Activated CD4-positive, alpha-beta T cell treated with anti-CD3 and anti-CD28 coated beads, Interleukin-2, amount 10 ng/mL, durations not matched to agents 7 days and 5 days (primary cell): ENCODE data around the gene TRPM3. TPM values are rescaled to one million over a fixed set of nuclear protein-coding genes. Genes with fewer than 3 reads are reported as not detected.

Experiments used
- CTCF ChIA-PET: fragments of 350-600 bp; sonication (Branson Sonifier 250); formaldehyde crosslinking; loops from one replicate; lab custom pipeline; 2021; ENCODE audit warnings: antibody characterized with exemption; lab: Charles Lee
- POLR2A ChIA-PET: fragments of 350-600 bp; sonication (Branson Sonifier 250); formaldehyde crosslinking; loops from one replicate; lab custom pipeline; 2021; ENCODE audit warnings: antibody characterized with exemption; lab: Charles Lee
- DNase-seq: peaks from one replicate; pipeline ENCODE4 v3.0.0-alpha.2; 2020
- H3K27ac Mint-ChIP-seq: one replicate; pipeline ENCODE4 v1.8.0; 2021; ENCODE audit warnings: mild to moderate bottlenecking, moderate library complexity, mixed read lengths
- H3K27me3 Mint-ChIP-seq: one replicate; pipeline ENCODE4 v1.8.0; 2021; ENCODE audit warnings: mixed read lengths
- H3K36me3 Mint-ChIP-seq: one replicate; pipeline ENCODE4 v1.8.0; 2021; ENCODE audit warnings: low read depth, mixed read lengths
- H3K4me1 Mint-ChIP-seq: one replicate; pipeline ENCODE4 v1.8.0; 2021; ENCODE audit warnings: mixed read lengths
- H3K4me3 Mint-ChIP-seq: one replicate; pipeline ENCODE4 v1.8.0; 2021; ENCODE audit warnings: mild to moderate bottlenecking, moderate library complexity, mixed read lengths
- H3K9me3 Mint-ChIP-seq: one replicate; pipeline ENCODE4 v1.8.0; 2021; ENCODE audit warnings: mixed read lengths
- total RNA-seq, 2 experiments: library from RNA; stranded (reverse); gene quantifications; one replicate each; pipeline ENCODE4 v1.2.3, GENCODE V29; 2021

Gene TRPM3
- total RNA-seq, 2 experiments from 2014 or later, result not detected

GRCh38 chr9:70806875-70807274 is 314.5 kb downstream of the TRPM3 start:
- Mint-ChIP-seq H3K9me3 (no peaks in the 10 kb centered on the region), H3K36me3 (no peaks in the 10 kb centered on the region), H3K4me1 (no peaks in the 10 kb centered on the region), H3K27ac (no peak overlapping the region), H3K4me3 (no peak overlapping the region), H3K27me3 (peaks cover 6% of the 10 kb centered on the region)
- DNase-seq, result no peak
- ChIA-PET POLR2A (no interaction called here), CTCF (interaction anchor here (0.6 kb wide), 1 partner anchor 1600 kb away, joined by 4 read pairs; no protein-coding TSS in a partner anchor)

GRCh38 chr9:70805949-70806348 is 315.5 kb downstream of the TRPM3 start:
- Mint-ChIP-seq H3K4me1 (no peaks in the 10 kb centered on the region), H3K27ac (no peak overlapping the region), H3K27me3 (peaks cover 6% of the 10 kb centered on the region), H3K4me3 (no peak overlapping the region), H3K9me3 (no peaks in the 10 kb centered on the region), H3K36me3 (no peaks in the 10 kb centered on the region)
- POLR2A ChIA-PET, result no interaction called here
- CTCF ChIA-PET, result interaction anchor here (0.6 kb wide), 1 partner anchor 1599 kb away, joined by 4 read pairs; no protein-coding TSS in a partner anchor
- no peak for DNase-seq

- DNase-seq, result no peak
- CTCF ChIA-PET, result no interaction called here
- POLR2A ChIA-PET, result no interaction called here
- Mint-ChIP-seq H3K9me3 (no peaks in the 10 kb centered on the region), H3K36me3 (no peaks in the 10 kb centered on the region), H3K27ac (no peak overlapping the region), H3K4me3 (no peak overlapping the region), H3K27me3 (peaks cover 6% of the 10 kb centered on the region), H3K4me1 (no peaks in the 10 kb centered on the region)
Measured at GRCh38 chr9:70802758-70803436, 318.5 kb downstream of the TRPM3 start.

- ChIA-PET POLR2A (no interaction called here), CTCF (interaction anchor here (0.8 kb wide), 1 partner anchor 12 kb away, joined by 3 read pairs; no protein-coding TSS in a partner anchor)
- Mint-ChIP-seq H3K27me3 (no peaks in the 10 kb centered on the region), H3K4me3 (no peak overlapping the region), H3K36me3 (no peaks in the 10 kb centered on the region), H3K4me1 (no peaks in the 10 kb centered on the region), H3K9me3 (no peaks in the 10 kb centered on the region), H3K27ac (no peak overlapping the region)
- no peak for DNase-seq
Measured at GRCh38 chr9:70802206-70802605, 319.2 kb downstream of the TRPM3 start.

- no peak for DNase-seq
- CTCF ChIA-PET, result interaction anchor here (0.8 kb wide), 1 partner anchor 11 kb away, joined by 3 read pairs; no protein-coding TSS in a partner anchor
- POLR2A ChIA-PET, result no interaction called here
Measured at GRCh38 chr9:70801181-70801829, 320.1 kb downstream of the TRPM3 start.

GRCh38 chr9:70798018-70798417 is 323.4 kb downstream of the TRPM3 start:
- Mint-ChIP-seq H3K27me3 (no peaks in the 10 kb centered on the region), H3K27ac (no peak overlapping the region), H3K4me1 (no peaks in the 10 kb centered on the region), H3K4me3 (no peak overlapping the region), H3K36me3 (no peaks in the 10 kb centered on the region), H3K9me3 (no peaks in the 10 kb centered on the region)
- ChIA-PET POLR2A (no interaction called here), CTCF (interaction anchor here (0.6 kb wide), 1 partner anchor 54 kb away, joined by 3 read pairs; no protein-coding TSS in a partner anchor)
- no peak for DNase-seq

More at GRCh38 chr9:70801181-70801829, 320.1 kb downstream of the TRPM3 start:
- H3K36me3 Mint-ChIP-seq, result no peaks in the 10 kb centered on the region
- no peaks in the 10 kb centered on the region for H3K4me1 Mint-ChIP-seq
- H3K4me3 Mint-ChIP-seq, result no peak overlapping the region
- H3K27me3 Mint-ChIP-seq, result no peaks in the 10 kb centered on the region
- H3K27ac Mint-ChIP-seq, result no peak overlapping the region
- no peaks in the 10 kb centered on the region for H3K9me3 Mint-ChIP-seq

GRCh38 chr9:70795841-70796240 is 325.6 kb downstream of the TRPM3 start:
- no peak overlapping the region for H3K27ac Mint-ChIP-seq
- ChIA-PET CTCF (no interaction called here), POLR2A (no interaction called here)
- no peaks in the 10 kb centered on the region for H3K36me3 Mint-ChIP-seq
- H3K4me3 Mint-ChIP-seq, result no peak overlapping the region
- DNase-seq, result no peak
- no peaks in the 10 kb centered on the region for H3K27me3 Mint-ChIP-seq
- no peaks in the 10 kb centered on the region for H3K4me1 Mint-ChIP-seq
- H3K9me3 Mint-ChIP-seq, result no peaks in the 10 kb centered on the region

- no peak overlapping the region for H3K27ac Mint-ChIP-seq
- CTCF ChIA-PET, result no interaction called here
- H3K9me3 Mint-ChIP-seq, result no peaks in the 10 kb centered on the region
- POLR2A ChIA-PET, result no interaction called here
- no peaks in the 10 kb centered on the region for H3K27me3 Mint-ChIP-seq
- H3K4me3 Mint-ChIP-seq, result no peak overlapping the region
- DNase-seq, result no peak
- no peaks in the 10 kb centered on the region for H3K4me1 Mint-ChIP-seq
- no peaks in the 10 kb centered on the region for H3K36me3 Mint-ChIP-seq
Measured at GRCh38 chr9:70792796-70793195, 328.6 kb downstream of the TRPM3 start.

- DNase-seq, result no peak
- no peak overlapping the region for H3K4me3 Mint-ChIP-seq
- ChIA-PET CTCF (interaction anchor here (0.6 kb wide), 1 partner anchor 384 kb away, joined by 3 read pairs; no protein-coding TSS in a partner anchor), POLR2A (no interaction called here)
- no peaks in the 10 kb centered on the region for H3K9me3 Mint-ChIP-seq
- no peaks in the 10 kb centered on the region for H3K4me1 Mint-ChIP-seq
- H3K27me3 Mint-ChIP-seq, result no peaks in the 10 kb centered on the region
- no peak overlapping the region for H3K27ac Mint-ChIP-seq
- no peaks in the 10 kb centered on the region for H3K36me3 Mint-ChIP-seq
Measured at GRCh38 chr9:70791936-70792335, 329.5 kb downstream of the TRPM3 start.

- Mint-ChIP-seq H3K9me3 (no peaks in the 10 kb centered on the region), H3K4me1 (no peaks in the 10 kb centered on the region), H3K27ac (no peak overlapping the region), H3K27me3 (peaks cover 5% of the 10 kb centered on the region), H3K4me3 (no peak overlapping the region), H3K36me3 (no peaks in the 10 kb centered on the region)
- CTCF ChIA-PET, result interaction anchor here (1.7 kb wide), 1 partner anchor 13 kb away, joined by 3 read pairs; no protein-coding TSS in a partner anchor
- POLR2A ChIA-PET, result no interaction called here
- no peak for DNase-seq
Measured at GRCh38 chr9:70789086-70789485, 332.3 kb downstream of the TRPM3 start.

GRCh38 chr9:70784456-70784855 is 337.0 kb downstream of the TRPM3 start:
- no peaks in the 10 kb centered on the region for H3K9me3 Mint-ChIP-seq
- H3K27me3 Mint-ChIP-seq, result peaks cover 5% of the 10 kb centered on the region
- no peak overlapping the region for H3K27ac Mint-ChIP-seq
- CTCF ChIA-PET, result no interaction called here
- POLR2A ChIA-PET, result no interaction called here
- no peaks in the 10 kb centered on the region for H3K4me1 Mint-ChIP-seq
- no peak overlapping the region for H3K4me3 Mint-ChIP-seq
- no peak for DNase-seq
- H3K36me3 Mint-ChIP-seq, result no peaks in the 10 kb centered on the region

- POLR2A ChIA-PET, result no interaction called here
- H3K4me3 Mint-ChIP-seq, result no peak overlapping the region
- H3K27me3 Mint-ChIP-seq, result no peaks in the 10 kb centered on the region
- no peaks in the 10 kb centered on the region for H3K4me1 Mint-ChIP-seq
- no peak overlapping the region for H3K27ac Mint-ChIP-seq
- H3K36me3 Mint-ChIP-seq, result no peaks in the 10 kb centered on the region
- DNase-seq, result no peak
- no peaks in the 10 kb centered on the region for H3K9me3 Mint-ChIP-seq
- CTCF ChIA-PET, result no interaction called here
Measured at GRCh38 chr9:70778568-70778967, 342.9 kb downstream of the TRPM3 start.

- POLR2A ChIA-PET, result no interaction called here
- Mint-ChIP-seq H3K27ac (no peak overlapping the region), H3K27me3 (no peaks in the 10 kb centered on the region), H3K4me1 (no peaks in the 10 kb centered on the region), H3K36me3 (no peaks in the 10 kb centered on the region), H3K4me3 (no peak overlapping the region), H3K9me3 (no peaks in the 10 kb centered on the region)
- DNase-seq, result no peak
- CTCF ChIA-PET, result no interaction called here
Measured at GRCh38 chr9:70773579-70773978, 347.8 kb downstream of the TRPM3 start.
